GM12873 (cell line): ENCODE results near the gene CLK2.

Source experiments
- CTCF ChIP-seq: IDR thresholded peaks from 2 replicates; pipeline ENCODE4 v1.5.1; 2012; ENCODE audit warnings: low read depth, mild to moderate bottlenecking, moderate library complexity, low read length, control low read depth; ENCODE audit not compliant: insufficient read depth; ENCODE audit errors: missing control alignments

CLK2 gene

GRCh38 chr1:155261493-155261851 lies 11.8 kb downstream of the CLK2 start:
- TF ChIP-seq CTCF: no peak

- TF ChIP-seq CTCF: no peak
Measured at GRCh38 chr1:155260276-155260675, 13.0 kb downstream of the CLK2 start.

- no peak for TF ChIP-seq CTCF
Measured at GRCh38 chr1:155256058-155256852, 17.0 kb downstream of the CLK2 start.

GRCh38 chr1:155255243-155256007 lies 17.9 kb downstream of the CLK2 start, which contains the start of gene ENTREP3:
Gene ENTREP3 (minus strand): TSS chr1:155255483. CDS start chr1:155254877, 606 bp downstream.
- TF ChIP-seq CTCF: peak; percentile 6

- TF ChIP-seq CTCF: no peak
Measured at GRCh38 chr1:155254714-155255242, 18.5 kb downstream of the CLK2 start.

GRCh38 chr1:155254228-155254713 lies 19.0 kb downstream of the CLK2 start:
- no peak for TF ChIP-seq CTCF

- no peak for TF ChIP-seq CTCF
Measured at GRCh38 chr1:155253797-155254196, 19.5 kb downstream of the CLK2 start.
